ENCODE data around the gene CCNG2.

The CCNG2 gene, protein sequence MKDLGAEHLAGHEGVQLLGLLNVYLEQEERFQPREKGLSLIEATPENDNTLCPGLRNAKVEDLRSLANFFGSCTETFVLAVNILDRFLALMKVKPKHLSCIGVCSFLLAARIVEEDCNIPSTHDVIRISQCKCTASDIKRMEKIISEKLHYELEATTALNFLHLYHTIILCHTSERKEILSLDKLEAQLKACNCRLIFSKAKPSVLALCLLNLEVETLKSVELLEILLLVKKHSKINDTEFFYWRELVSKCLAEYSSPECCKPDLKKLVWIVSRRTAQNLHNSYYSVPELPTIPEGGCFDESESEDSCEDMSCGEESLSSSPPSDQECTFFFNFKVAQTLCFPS

DNA sequence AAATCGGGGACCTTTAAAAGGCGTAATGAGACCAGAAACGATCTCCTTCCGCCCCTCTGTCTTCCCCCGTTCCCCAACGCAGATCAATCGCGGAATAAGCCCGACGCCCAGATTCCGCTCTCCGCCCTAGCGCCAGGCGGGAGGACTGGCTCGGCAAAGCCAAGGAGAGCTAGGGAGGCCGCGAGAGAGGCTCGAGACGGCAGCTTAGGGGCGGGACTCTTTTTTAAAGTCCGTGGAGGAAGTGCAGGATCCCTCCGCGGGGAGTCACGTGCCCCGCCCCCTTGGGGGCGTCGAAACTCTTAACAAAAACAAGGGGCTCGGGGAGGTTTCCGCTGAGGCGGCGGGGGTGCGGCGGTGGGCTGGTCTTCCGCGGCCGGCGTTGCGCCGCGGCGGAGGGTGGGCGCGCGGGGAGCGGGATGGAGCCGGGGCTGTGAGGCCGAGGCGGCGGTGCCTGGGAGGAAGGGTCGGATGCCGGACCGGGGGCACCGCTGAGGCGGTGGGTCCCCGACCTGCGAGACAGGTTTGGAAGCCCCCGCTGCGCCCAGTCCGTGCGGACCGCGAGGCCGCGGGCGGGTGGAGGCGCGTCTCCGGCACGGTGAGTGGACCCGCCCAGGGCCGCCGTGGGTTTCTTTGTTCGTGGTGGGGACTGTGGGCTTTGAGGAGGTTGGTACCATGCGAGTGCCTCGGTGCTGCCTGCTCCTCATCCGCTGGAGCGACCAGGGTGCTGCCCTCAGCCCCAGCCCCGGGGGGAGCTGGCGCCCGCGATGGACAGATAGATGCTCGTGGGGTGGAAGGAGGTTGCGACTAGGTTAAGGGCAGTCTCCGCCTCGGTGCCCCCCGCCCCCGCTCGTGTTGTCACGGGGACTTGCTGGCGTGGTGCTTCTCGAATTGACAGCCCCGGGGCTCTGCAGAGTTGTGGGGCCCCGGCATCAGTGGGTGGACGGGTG, at the start of gene CCNG2:
Gene CCNG2, plus strand, starts transcription at position 296 of the 947 bp plus-strand sequence. CDS start 1,326 bp downstream, outside the sequence.
- TF ChIP-seq, protein P1, sequence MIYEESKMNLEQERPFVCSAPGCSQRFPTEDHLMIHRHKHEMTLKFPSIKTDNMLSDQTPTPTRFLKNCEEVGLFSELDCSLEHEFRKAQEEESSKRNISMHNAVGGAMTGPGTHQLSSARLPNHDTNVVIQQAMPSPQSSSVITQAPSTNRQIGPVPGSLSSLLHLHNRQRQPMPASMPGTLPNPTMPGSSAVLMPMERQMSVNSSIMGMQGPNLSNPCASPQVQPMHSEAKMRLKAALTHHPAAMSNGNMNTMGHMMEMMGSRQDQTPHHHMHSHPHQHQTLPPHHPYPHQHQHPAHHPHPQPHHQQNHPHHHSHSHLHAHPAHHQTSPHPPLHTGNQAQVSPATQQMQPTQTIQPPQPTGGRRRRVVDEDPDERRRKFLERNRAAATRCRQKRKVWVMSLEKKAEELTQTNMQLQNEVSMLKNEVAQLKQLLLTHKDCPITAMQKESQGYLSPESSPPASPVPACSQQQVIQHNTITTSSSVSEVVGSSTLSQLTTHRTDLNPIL (CRISPR knock-in tag; IDR thresholded peaks at IDR 0.05; ENCODE audit: low read depth): no peak
- TF ChIP-seq, protein P2, sequence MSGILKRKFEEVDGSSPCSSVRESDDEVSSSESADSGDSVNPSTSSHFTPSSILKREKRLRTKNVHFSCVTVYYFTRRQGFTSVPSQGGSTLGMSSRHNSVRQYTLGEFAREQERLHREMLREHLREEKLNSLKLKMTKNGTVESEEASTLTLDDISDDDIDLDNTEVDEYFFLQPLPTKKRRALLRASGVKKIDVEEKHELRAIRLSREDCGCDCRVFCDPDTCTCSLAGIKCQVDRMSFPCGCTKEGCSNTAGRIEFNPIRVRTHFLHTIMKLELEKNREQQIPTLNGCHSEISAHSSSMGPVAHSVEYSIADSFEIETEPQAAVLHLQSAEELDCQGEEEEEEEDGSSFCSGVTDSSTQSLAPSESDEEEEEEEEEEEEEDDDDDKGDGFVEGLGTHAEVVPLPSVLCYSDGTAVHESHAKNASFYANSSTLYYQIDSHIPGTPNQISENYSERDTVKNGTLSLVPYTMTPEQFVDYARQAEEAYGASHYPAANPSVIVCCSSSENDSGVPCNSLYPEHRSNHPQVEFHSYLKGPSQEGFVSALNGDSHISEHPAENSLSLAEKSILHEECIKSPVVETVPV (CRISPR knock-in tag; IDR thresholded peaks at IDR 0.05): 0 out of 2 replicates have a peak, but pooled peaks have one; percentile 27
- TF ChIP-seq TOX (CRISPR knock-in tag; IDR thresholded peaks at IDR 0.05; ENCODE audit: borderline replicate concordance) (no peak), ZNF8 (CRISPR knock-in tag; IDR thresholded peaks at IDR 0.05) (no peak), SNAI2 (CRISPR knock-in tag; IDR thresholded peaks at IDR 0.05) (no peak), BACH2 (CRISPR knock-in tag; IDR thresholded peaks at IDR 0.05; ENCODE audit: borderline replicate concordance) (no peak), CSDC2 (CRISPR knock-in tag; IDR thresholded peaks at IDR 0.05) (no peak), ZFP3 (CRISPR knock-in tag; IDR thresholded peaks at IDR 0.05) (no peak), TCF4 (CRISPR knock-in tag; IDR thresholded peaks at IDR 0.05; ENCODE audit: borderline replicate concordance) (peak; percentile 46; the same call in 1 of the 2 replicates), GLIS3 (CRISPR knock-in tag; IDR thresholded peaks at IDR 0.05) (no peak; the same call in 1 of the 2 replicates), ZC3H10 (CRISPR knock-in tag; IDR thresholded peaks at IDR 0.05) (no peak), RARB (CRISPR knock-in tag; IDR thresholded peaks at IDR 0.05) (no peak), ZNF70 (CRISPR knock-in tag; IDR thresholded peaks at IDR 0.05) (no peak)
- TF ChIP-seq, protein P3, sequence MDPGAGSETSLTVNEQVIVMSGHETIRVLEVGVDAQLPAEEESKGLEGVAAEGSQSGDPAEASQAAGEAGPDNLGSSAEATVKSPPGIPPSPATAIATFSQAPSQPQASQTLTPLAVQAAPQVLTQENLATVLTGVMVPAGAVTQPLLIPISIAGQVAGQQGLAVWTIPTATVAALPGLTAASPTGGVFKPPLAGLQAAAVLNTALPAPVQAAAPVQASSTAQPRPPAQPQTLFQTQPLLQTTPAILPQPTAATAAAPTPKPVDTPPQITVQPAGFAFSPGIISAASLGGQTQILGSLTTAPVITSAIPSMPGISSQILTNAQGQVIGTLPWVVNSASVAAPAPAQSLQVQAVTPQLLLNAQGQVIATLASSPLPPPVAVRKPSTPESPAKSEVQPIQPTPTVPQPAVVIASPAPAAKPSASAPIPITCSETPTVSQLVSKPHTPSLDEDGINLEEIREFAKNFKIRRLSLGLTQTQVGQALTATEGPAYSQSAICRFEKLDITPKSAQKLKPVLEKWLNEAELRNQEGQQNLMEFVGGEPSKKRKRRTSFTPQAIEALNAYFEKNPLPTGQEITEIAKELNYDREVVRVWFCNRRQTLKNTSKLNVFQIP (CRISPR knock-in tag; IDR thresholded peaks at IDR 0.05; ENCODE audit: borderline replicate concordance, low read depth): peak; percentile 90; the same call in 1 of the 2 replicates
- TF ChIP-seq, protein P4, sequence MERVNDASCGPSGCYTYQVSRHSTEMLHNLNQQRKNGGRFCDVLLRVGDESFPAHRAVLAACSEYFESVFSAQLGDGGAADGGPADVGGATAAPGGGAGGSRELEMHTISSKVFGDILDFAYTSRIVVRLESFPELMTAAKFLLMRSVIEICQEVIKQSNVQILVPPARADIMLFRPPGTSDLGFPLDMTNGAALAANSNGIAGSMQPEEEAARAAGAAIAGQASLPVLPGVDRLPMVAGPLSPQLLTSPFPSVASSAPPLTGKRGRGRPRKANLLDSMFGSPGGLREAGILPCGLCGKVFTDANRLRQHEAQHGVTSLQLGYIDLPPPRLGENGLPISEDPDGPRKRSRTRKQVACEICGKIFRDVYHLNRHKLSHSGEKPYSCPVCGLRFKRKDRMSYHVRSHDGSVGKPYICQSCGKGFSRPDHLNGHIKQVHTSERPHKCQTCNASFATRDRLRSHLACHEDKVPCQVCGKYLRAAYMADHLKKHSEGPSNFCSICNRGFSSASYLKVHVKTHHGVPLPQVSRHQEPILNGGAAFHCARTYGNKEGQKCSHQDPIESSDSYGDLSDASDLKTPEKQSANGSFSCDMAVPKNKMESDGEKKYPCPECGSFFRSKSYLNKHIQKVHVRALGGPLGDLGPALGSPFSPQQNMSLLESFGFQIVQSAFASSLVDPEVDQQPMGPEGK (CRISPR knock-in tag; IDR thresholded peaks at IDR 0.05; ENCODE audit: borderline replicate concordance): peak; percentile 77
- ATAC-seq: peak; percentile 41

DNA sequence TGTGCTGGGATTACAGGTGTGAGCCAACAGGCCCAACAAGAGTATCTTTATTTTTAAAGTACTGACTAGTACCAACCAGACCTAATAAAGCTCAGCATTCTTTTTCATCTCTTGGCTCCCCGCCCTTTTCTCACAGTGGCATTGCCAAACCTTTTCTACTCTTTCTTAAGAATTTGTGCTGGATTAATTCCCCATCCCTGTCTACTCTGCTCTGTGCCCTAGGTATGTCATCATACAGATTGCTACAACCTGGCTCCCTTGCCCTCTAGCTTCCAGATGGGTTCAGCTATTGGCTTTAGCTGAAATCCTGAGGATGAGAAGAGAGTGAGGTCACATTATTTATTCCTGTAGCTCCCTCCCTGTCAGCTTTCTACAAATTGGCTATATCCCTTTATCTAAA, 46.3 kb upstream of the CCNG2 start:
- ATAC-seq: no peak
- TF ChIP-seq TCF4 (CRISPR knock-in tag; IDR thresholded peaks at IDR 0.05; ENCODE audit: borderline replicate concordance) (no peak), ZNF70 (CRISPR knock-in tag; IDR thresholded peaks at IDR 0.05) (no peak)
- TF ChIP-seq, protein P4 (CRISPR knock-in tag; IDR thresholded peaks at IDR 0.05; ENCODE audit: borderline replicate concordance): no peak
- TF ChIP-seq, protein P5, sequence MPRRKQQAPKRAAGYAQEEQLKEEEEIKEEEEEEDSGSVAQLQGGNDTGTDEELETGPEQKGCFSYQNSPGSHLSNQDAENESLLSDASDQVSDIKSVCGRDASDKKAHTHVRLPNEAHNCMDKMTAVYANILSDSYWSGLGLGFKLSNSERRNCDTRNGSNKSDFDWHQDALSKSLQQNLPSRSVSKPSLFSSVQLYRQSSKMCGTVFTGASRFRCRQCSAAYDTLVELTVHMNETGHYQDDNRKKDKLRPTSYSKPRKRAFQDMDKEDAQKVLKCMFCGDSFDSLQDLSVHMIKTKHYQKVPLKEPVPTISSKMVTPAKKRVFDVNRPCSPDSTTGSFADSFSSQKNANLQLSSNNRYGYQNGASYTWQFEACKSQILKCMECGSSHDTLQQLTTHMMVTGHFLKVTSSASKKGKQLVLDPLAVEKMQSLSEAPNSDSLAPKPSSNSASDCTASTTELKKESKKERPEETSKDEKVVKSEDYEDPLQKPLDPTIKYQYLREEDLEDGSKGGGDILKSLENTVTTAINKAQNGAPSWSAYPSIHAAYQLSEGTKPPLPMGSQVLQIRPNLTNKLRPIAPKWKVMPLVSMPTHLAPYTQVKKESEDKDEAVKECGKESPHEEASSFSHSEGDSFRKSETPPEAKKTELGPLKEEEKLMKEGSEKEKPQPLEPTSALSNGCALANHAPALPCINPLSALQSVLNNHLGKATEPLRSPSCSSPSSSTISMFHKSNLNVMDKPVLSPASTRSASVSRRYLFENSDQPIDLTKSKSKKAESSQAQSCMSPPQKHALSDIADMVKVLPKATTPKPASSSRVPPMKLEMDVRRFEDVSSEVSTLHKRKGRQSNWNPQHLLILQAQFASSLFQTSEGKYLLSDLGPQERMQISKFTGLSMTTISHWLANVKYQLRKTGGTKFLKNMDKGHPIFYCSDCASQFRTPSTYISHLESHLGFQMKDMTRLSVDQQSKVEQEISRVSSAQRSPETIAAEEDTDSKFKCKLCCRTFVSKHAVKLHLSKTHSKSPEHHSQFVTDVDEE (CRISPR knock-in tag; IDR thresholded peaks at IDR 0.05): no peak
